ENCODE data around the gene RNF222.
A peak's percentile ranks its signal among the peaks of the same experiment; 100 is the strongest.

The RNF222 gene

GRCh38 chr17:8413328-8413727, 15.7 kb upstream of the RNF222 start:
- TF ChIP-seq CTCF (IDR thresholded peaks at IDR 0.05; ENCODE audit: extremely low read depth, missing control alignments): no peak
- DNase-seq (ENCODE audit: low spot score): no peak

- DNase-seq (ENCODE audit: low spot score): no peak
- no peak for TF ChIP-seq CTCF (IDR thresholded peaks at IDR 0.05; ENCODE audit: extremely low read depth, missing control alignments)
Measured at GRCh38 chr17:8412089-8412488, 14.5 kb upstream of the RNF222 start.

- DNase-seq (ENCODE audit: low spot score): no peak
- no peak for TF ChIP-seq CTCF (IDR thresholded peaks at IDR 0.05; ENCODE audit: extremely low read depth, missing control alignments)
Measured at GRCh38 chr17:8410883-8411238, 13.2 kb upstream of the RNF222 start.

GRCh38 chr17:8409966-8410882, 12.6 kb upstream of the RNF222 start:
- TF ChIP-seq CTCF (IDR thresholded peaks at IDR 0.05; ENCODE audit: extremely low read depth, missing control alignments): peak; percentile 85

GRCh38 chr17:8408371-8408770, 10.7 kb upstream of the RNF222 start:
- no peak for DNase-seq (ENCODE audit: low spot score)
- TF ChIP-seq CTCF (IDR thresholded peaks at IDR 0.05; ENCODE audit: extremely low read depth, missing control alignments): no peak

More at GRCh38 chr17:8409966-8410882, 12.6 kb upstream of the RNF222 start:
- DNase-seq (ENCODE audit: low spot score): peak; percentile 70

- TF ChIP-seq CTCF (IDR thresholded peaks at IDR 0.05; ENCODE audit: extremely low read depth, missing control alignments): no peak
- no peak for DNase-seq (ENCODE audit: low spot score)
Measured at GRCh38 chr17:8406174-8406573, 8.5 kb upstream of the RNF222 start.

GRCh38 chr17:8405499-8406016, 7.9 kb upstream of the RNF222 start:
- DNase-seq (ENCODE audit: low spot score): no peak
- no peak for TF ChIP-seq CTCF (IDR thresholded peaks at IDR 0.05; ENCODE audit: extremely low read depth, missing control alignments)
